Neural cell (in vitro differentiated cells): ENCODE results near the gene SLC44A5. TPM values are rescaled to one million over a fixed set of nuclear protein-coding genes. Genes with fewer than 3 reads are reported as not detected.

Experiments used
- H2AFZ ChIP-seq: fragments of 200-600, 300-800 bp; sonication (generic), shearing (Covaris generic); 2 replicates; pipeline ENCODE4 v1.6.0; 2014; ENCODE audit warnings: low read depth, mild to moderate bottlenecking, antibody characterized with exemption, low read length, moderate library complexity
- H3F3A ChIP-seq: fragments of 200-600 bp; shearing (Covaris generic); 2 replicates; pipeline ENCODE4 v1.6.1; 2016; ENCODE audit warnings: mild to moderate bottlenecking, moderate library complexity, mixed read lengths, antibody characterized with exemption, low read length; ENCODE audit not compliant: insufficient read depth, poor library complexity, severe bottlenecking
- H3K27ac ChIP-seq: fragments of 200-600, 300-800 bp; sonication (generic), shearing (Covaris generic); 2 replicates; pipeline ENCODE4 v1.5.1; 2014; ENCODE audit warnings: mild to moderate bottlenecking, low read length, moderate library complexity
- H3K27me3 ChIP-seq: fragments of 300-800, 200-600 bp; sonication (generic), shearing (Covaris generic); 2 replicates; pipeline ENCODE4 v1.6.0; 2014; ENCODE audit warnings: mild to moderate bottlenecking, low read depth, low read length, moderate library complexity; ENCODE audit not compliant: insufficient read depth
- H3K36me3 ChIP-seq: fragments of 300-800, 200-600 bp; sonication (generic), shearing (Covaris generic); 2 replicates; pipeline ENCODE4 v1.5.1; 2014; ENCODE audit warnings: mild to moderate bottlenecking, antibody characterized with exemption, low read length, moderate library complexity; ENCODE audit not compliant: insufficient read depth
- H3K4me2 ChIP-seq: fragments of 300-800, 200-600 bp; sonication (generic), shearing (Covaris generic); 2 replicates; pipeline ENCODE4 v1.6.0; 2014; ENCODE audit warnings: mild to moderate bottlenecking, low read length
- H3K4me3 ChIP-seq: fragments of 300-800, 200-600 bp; sonication (generic), shearing (Covaris generic); 2 replicates; pipeline ENCODE4 v1.5.1; 2014; ENCODE audit warnings: mild to moderate bottlenecking, low read length, moderate library complexity
- H3K79me2 ChIP-seq: fragments of 200-600 bp; shearing (Covaris generic); replicated peaks from 2 replicates; pipeline ENCODE4 v1.6.0; 2014; ENCODE audit warnings: mild to moderate bottlenecking, low read length, moderate library complexity; ENCODE audit not compliant: insufficient read depth
- H3K9ac ChIP-seq: fragments of 300-800, 200-600 bp; sonication (generic), shearing (Covaris generic); 2 replicates; pipeline ENCODE4 v1.6.1; 2016; ENCODE audit warnings: mild to moderate bottlenecking, low read length, mixed read lengths
- H3K9me2 ChIP-seq: fragments of 200-600 bp; shearing (Covaris generic); 2 replicates; pipeline ENCODE4 v1.6.1; 2016; ENCODE audit warnings: mild to moderate bottlenecking, low read length, mixed read lengths; ENCODE audit not compliant: insufficient read depth
- H3K9me3 ChIP-seq: fragments of 200-600, 300-800 bp; sonication (generic), shearing (Covaris generic); 2 replicates; pipeline ENCODE4 v1.6.1; 2016; ENCODE audit warnings: mild to moderate bottlenecking, mixed run types, low read length, moderate library complexity, mixed read lengths
- H4K20me1 ChIP-seq: fragments of 200-600 bp; shearing (Covaris generic); 2 replicates; pipeline ENCODE4 v1.6.1; 2016; ENCODE audit warnings: mild to moderate bottlenecking, mixed run types; ENCODE audit not compliant: insufficient read depth
- EP300 ChIP-seq: fragments of 450-650 bp; conservative IDR thresholded peaks from 2 replicates; pipeline ENCODE4 v1.6.1; 2014; ENCODE audit warnings: antibody characterized with exemption, mild to moderate bottlenecking, moderate library complexity; ENCODE audit not compliant: poor library complexity, severe bottlenecking
- EZH2 ChIP-seq: fragments of 200-600, 300-800 bp; shearing (Covaris generic), sonication (generic); IDR thresholded peaks from 2 replicates; pipeline ENCODE4 v1.6.1; 2014; ENCODE audit warnings: antibody characterized with exemption, low read length, borderline replicate concordance, mild to moderate bottlenecking; ENCODE audit not compliant: insufficient read depth, poor library complexity, severe bottlenecking
- MXI1 ChIP-seq: fragments of 450-650 bp; conservative IDR thresholded peaks from 2 replicates; pipeline ENCODE4 v1.6.1; 2014; ENCODE audit warnings: antibody characterized with exemption, mild to moderate bottlenecking; ENCODE audit not compliant: poor library complexity, severe bottlenecking
- POLR2AphosphoS5 ChIP-seq: IDR thresholded peaks from 2 replicates; pipeline ENCODE4 v1.6.1; 2012
- RAD21 ChIP-seq: fragments of 450-650 bp; conservative IDR thresholded peaks from 2 replicates; pipeline ENCODE4 v1.6.1; 2014; ENCODE audit warnings: antibody characterized with exemption, mild to moderate bottlenecking, moderate library complexity
- REST ChIP-seq: IDR thresholded peaks from 2 replicates; pipeline ENCODE4 v1.6.1; 2012; ENCODE audit warnings: borderline replicate concordance
- SMC3 ChIP-seq: fragments of 450-650 bp; conservative IDR thresholded peaks from 2 replicates; pipeline ENCODE4 v1.6.1; 2014; ENCODE audit warnings: antibody characterized with exemption, mild to moderate bottlenecking, moderate library complexity; ENCODE audit not compliant: poor library complexity
- TAF1 ChIP-seq: IDR thresholded peaks from 2 replicates; pipeline ENCODE4 v1.6.1; 2012; ENCODE audit warnings: low read depth
- polyA plus RNA-seq: library from polyadenylated mRNA; depleted of rRNA; stranded (reverse); fragments of >200 nt; gene quantifications from 2 replicates; pipeline ENCODE4 v1.2.3, GENCODE V29; 2014
- TF ChIP-seq, protein P1 (sequence below): fragments of 450-650 bp; IDR thresholded peaks from 2 replicates; pipeline ENCODE4 v1.5.1; 2014; ENCODE audit warnings: antibody characterized with exemption, mild to moderate bottlenecking, moderate library complexity; ENCODE audit not compliant: poor library complexity, severe bottlenecking

The SLC44A5 gene
- polyA plus RNA-seq, 1 donor from 2014 or later, result 53.0 TPM

GRCh38 chr1:75440274-75440673, 170.6 kb downstream of the SLC44A5 start:
- Histone ChIP-seq H2AFZ (no peak overlapping the region), H3K4me2 (no peak overlapping the region), H3K9me2 (no peaks in the 10 kb centered on the region), H3K27ac (no peak overlapping the region), H3K9me3 (no peaks in the 10 kb centered on the region), H3K27me3 (no peaks in the 10 kb centered on the region), H3K79me2 (no peaks in the 10 kb centered on the region), H3K36me3 (no peaks in the 10 kb centered on the region), H3F3A (no peaks in the 10 kb centered on the region), H3K4me3 (no peak overlapping the region), H4K20me1 (no peaks in the 10 kb centered on the region), H3K9ac (no peak overlapping the region)
- TF ChIP-seq EP300 (no peak), RAD21 (no peak), EZH2 (no peak), MXI1 (no peak), SMC3 (no peak)
- TF ChIP-seq, protein P1, sequence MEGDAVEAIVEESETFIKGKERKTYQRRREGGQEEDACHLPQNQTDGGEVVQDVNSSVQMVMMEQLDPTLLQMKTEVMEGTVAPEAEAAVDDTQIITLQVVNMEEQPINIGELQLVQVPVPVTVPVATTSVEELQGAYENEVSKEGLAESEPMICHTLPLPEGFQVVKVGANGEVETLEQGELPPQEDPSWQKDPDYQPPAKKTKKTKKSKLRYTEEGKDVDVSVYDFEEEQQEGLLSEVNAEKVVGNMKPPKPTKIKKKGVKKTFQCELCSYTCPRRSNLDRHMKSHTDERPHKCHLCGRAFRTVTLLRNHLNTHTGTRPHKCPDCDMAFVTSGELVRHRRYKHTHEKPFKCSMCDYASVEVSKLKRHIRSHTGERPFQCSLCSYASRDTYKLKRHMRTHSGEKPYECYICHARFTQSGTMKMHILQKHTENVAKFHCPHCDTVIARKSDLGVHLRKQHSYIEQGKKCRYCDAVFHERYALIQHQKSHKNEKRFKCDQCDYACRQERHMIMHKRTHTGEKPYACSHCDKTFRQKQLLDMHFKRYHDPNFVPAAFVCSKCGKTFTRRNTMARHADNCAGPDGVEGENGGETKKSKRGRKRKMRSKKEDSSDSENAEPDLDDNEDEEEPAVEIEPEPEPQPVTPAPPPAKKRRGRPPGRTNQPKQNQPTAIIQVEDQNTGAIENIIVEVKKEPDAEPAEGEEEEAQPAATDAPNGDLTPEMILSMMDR, result no peak

GRCh38 chr1:75438355-75438754, 172.6 kb downstream of the SLC44A5 start:
- no peaks in the 10 kb centered on the region for H4K20me1 ChIP-seq
- no peaks in the 10 kb centered on the region for H3K79me2 ChIP-seq
- no peak overlapping the region for H3K27ac ChIP-seq
- H2AFZ ChIP-seq, result no peak overlapping the region
- H3K9me3 ChIP-seq, result no peaks in the 10 kb centered on the region
- H3K4me2 ChIP-seq, result no peak overlapping the region
- no peaks in the 10 kb centered on the region for H3F3A ChIP-seq
- no peaks in the 10 kb centered on the region for H3K9me2 ChIP-seq
- H3K27me3 ChIP-seq, result no peaks in the 10 kb centered on the region
- TF ChIP-seq, protein P1, result no peak
- TF ChIP-seq TAF1 (no peak), EZH2 (no peak), MXI1 (no peak), SMC3 (no peak), REST (no peak), POLR2AphosphoS5 (no peak), RAD21 (no peak), EP300 (no peak)
- no peaks in the 10 kb centered on the region for H3K36me3 ChIP-seq
- H3K4me3 ChIP-seq, result no peak overlapping the region
- no peak overlapping the region for H3K9ac ChIP-seq
